ENCODE measurements around the gene SETD3. TPM values are rescaled to one million over a fixed set of nuclear protein-coding genes. Genes with fewer than 3 reads are reported as not detected.

The SETD3 gene
- total RNA-seq, 1 donor from 2014 or later = 46.0 TPM

DNA sequence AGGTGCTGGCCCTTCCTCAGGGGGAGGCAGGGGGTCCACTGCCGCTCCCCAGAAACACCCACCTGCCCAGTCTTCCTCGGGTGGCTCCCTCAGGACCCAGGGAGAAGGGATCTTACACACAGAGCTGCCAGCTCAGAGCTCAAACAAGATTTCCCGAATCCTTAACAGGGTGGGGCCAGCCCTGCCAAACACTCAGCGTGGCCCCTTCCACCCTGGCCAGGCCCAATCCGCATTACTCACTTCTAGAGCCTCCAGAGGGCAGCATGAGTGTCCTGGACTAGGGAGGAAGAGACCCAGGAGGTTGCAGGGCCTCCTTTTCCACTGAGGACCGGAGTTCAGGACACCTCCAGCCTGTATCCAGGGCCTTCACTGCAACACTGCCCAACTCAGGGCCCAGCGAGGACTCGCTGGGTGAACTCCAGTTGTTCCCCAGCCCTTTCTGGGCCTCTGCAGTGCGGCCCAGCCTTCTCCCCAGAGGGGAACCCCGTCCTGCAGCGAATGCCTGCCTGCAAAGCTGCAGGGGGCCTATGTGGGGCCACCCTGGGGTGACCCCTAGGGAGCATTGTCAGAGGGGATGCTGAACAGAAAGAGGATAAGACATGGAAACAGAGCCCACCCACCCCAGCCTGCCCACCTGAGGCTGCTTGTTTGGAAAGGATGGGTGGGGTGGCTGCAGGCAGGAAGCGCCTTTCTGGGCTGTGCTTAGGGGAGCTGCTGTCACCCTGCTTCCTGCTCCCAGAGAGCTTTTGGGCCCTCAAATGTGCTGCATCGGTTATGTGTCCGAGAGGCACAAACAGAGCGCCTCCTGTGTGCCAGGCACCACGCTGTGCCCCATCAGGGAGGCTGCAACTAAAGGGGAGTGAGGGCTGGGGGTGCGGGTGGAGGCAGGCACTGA lies 44.4 kb upstream of the SETD3 start:
- Mint-ChIP-seq H3K4me3 (ENCODE audit: low read depth) (no peak overlapping the region), H3K27ac (peak overlapping the region; percentile 45), H3K27me3 (no peaks in the 10 kb centered on the region), H3K36me3 (ENCODE audit: insufficient read depth) (no peaks in the 10 kb centered on the region), H3K9me3 (ENCODE audit: low read depth) (no peaks in the 10 kb centered on the region), H3K4me1 (ENCODE audit: low read depth) (peaks cover 37% of the 10 kb centered on the region)
- TF ChIP-seq, protein P1, sequence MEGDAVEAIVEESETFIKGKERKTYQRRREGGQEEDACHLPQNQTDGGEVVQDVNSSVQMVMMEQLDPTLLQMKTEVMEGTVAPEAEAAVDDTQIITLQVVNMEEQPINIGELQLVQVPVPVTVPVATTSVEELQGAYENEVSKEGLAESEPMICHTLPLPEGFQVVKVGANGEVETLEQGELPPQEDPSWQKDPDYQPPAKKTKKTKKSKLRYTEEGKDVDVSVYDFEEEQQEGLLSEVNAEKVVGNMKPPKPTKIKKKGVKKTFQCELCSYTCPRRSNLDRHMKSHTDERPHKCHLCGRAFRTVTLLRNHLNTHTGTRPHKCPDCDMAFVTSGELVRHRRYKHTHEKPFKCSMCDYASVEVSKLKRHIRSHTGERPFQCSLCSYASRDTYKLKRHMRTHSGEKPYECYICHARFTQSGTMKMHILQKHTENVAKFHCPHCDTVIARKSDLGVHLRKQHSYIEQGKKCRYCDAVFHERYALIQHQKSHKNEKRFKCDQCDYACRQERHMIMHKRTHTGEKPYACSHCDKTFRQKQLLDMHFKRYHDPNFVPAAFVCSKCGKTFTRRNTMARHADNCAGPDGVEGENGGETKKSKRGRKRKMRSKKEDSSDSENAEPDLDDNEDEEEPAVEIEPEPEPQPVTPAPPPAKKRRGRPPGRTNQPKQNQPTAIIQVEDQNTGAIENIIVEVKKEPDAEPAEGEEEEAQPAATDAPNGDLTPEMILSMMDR (IDR thresholded peaks at IDR 0.05; ENCODE audit: unreplicated experiment) = peak; percentile 21
- DNase-seq (ENCODE audit: low spot score, unreplicated experiment) = no peak

DNA sequence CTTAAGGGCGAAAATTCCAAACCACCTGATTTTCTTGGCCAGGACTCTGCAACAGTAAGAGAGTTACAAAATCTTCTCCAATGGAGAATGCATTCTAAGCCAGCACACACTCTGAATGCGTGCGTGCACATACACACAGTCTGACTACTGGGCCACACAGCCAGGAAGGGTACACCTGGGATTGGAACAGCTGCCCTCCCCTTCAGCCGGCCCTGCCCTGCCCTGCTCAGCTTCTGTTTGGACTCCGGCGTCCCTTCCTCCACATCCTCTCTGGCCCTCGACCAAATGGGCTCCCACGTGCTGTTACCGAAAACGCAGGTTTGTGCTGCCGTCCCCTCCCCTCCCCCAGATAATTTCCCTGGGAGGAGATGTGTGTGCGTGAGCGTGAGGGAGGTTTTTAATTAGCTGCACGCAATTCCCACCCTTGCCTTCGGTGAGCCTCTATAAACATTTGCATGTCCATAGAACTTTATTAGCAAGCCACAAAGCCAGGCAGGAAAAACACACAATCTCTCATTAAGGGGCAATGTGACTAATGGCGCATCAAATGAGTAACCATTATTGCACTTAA lies 43.5 kb upstream of the SETD3 start:
- H3K4me1 Mint-ChIP-seq (ENCODE audit: low read depth) = peaks cover 37% of the 10 kb centered on the region
- no peaks in the 10 kb centered on the region for H3K36me3 Mint-ChIP-seq (ENCODE audit: insufficient read depth)
- no peaks in the 10 kb centered on the region for H3K9me3 Mint-ChIP-seq (ENCODE audit: low read depth)
- peak overlapping the region; percentile 86 for H3K27ac Mint-ChIP-seq
- DNase-seq (ENCODE audit: low spot score, unreplicated experiment) = no peak
- no peaks in the 10 kb centered on the region for H3K27me3 Mint-ChIP-seq
- TF ChIP-seq, protein P1 (IDR thresholded peaks at IDR 0.05; ENCODE audit: unreplicated experiment) = no peak
- H3K4me3 Mint-ChIP-seq (ENCODE audit: low read depth) = no peak overlapping the region

DNA sequence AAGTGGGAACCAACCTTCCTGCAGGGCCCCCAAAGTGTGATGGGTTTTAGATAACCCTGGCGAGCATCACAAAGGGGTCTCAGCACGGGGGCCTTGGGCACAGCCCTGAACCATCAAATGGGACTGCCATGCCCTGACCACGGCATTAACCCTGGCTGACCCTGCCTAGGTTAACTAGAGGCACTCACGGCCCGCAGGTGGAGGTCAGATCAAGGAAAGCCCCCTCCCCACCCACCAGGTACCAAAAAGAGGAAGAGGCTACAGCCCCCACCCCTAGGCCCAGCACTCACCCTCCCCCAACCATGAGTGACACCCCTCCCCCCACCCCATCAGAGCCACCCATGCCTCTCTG lies 43.0 kb upstream of the SETD3 start:
- TF ChIP-seq, protein P1 (IDR thresholded peaks at IDR 0.05; ENCODE audit: unreplicated experiment) = no peak
- H3K27ac Mint-ChIP-seq = no peak overlapping the region
- H3K4me1 Mint-ChIP-seq (ENCODE audit: low read depth) = peaks cover 37% of the 10 kb centered on the region
- H3K36me3 Mint-ChIP-seq (ENCODE audit: insufficient read depth) = no peaks in the 10 kb centered on the region
- H3K27me3 Mint-ChIP-seq = no peaks in the 10 kb centered on the region
- DNase-seq (ENCODE audit: low spot score, unreplicated experiment) = no peak
- no peak overlapping the region for H3K4me3 Mint-ChIP-seq (ENCODE audit: low read depth)
- H3K9me3 Mint-ChIP-seq (ENCODE audit: low read depth) = no peaks in the 10 kb centered on the region

DNA sequence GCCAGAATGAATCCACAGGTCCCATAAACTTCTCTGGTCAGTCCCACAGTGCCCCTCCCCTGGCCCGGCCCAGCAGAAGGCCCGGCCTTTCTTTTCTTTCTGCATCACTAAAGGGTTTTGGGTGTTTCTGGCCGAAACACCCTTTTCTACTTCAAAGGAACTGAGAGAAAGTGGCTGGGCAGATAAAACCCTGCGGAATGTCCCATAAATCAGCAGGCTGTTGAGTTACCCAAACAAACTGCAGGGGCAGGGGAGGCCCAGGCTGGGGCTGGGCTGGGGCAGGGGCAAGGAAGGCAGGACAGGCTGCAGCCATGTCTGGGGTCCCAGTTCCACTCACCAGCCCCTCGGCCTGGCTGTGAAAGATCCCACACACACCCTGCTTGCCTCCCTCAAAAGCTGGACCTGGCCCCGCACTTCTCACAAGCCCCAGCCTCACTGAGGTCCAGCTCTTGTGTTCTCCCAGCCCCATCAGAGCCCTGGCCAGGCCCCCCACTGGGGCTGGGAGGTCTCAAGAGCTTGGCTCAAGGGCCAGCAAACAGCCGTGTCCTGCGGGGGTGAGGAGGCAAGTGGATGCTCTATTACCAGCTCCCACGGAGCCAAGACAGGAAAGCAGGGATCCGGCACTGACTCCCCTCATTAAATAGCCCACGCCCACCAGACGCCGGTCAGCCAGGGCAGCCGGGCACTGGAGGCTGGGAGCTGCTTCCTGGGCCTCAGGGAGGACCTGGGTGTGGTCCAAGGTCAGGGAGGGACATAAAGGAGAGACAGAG lies 42.5 kb upstream of the SETD3 start:
- Mint-ChIP-seq H3K4me1 (ENCODE audit: low read depth) (peaks cover 37% of the 10 kb centered on the region), H3K9me3 (ENCODE audit: low read depth) (no peaks in the 10 kb centered on the region), H3K27me3 (no peaks in the 10 kb centered on the region), H3K36me3 (ENCODE audit: insufficient read depth) (no peaks in the 10 kb centered on the region), H3K4me3 (ENCODE audit: low read depth) (peak overlapping the region; percentile 11), H3K27ac (peak overlapping the region; percentile 91)
- TF ChIP-seq, protein P1 (IDR thresholded peaks at IDR 0.05; ENCODE audit: unreplicated experiment) = no peak
- DNase-seq (ENCODE audit: low spot score, unreplicated experiment) = no peak

DNA sequence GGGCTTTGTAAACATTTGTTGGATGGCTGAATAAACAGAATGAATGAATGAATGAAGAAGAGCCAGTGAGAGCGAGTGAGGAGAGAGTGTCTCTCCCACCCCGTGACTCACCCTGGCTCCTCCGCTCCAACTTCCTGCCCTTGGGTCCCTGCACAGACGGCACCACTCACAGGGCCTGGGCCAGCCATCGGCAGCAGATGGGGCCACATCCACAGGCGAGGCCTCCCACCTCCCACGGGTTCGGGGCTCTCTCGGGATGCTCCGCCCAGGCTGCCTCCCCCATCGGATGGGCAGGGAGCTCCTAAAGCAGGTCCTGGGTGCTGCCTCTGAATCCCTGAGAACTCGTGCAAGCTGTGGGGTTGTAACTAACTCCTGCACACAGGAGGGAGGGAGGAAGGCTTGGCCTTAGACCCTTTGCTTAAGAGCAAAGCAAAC lies 41.8 kb upstream of the SETD3 start:
- no peaks in the 10 kb centered on the region for H3K27me3 Mint-ChIP-seq
- H3K36me3 Mint-ChIP-seq (ENCODE audit: insufficient read depth) = no peaks in the 10 kb centered on the region
- H3K4me3 Mint-ChIP-seq (ENCODE audit: low read depth) = peak overlapping the region; percentile 38
- TF ChIP-seq, protein P1 (IDR thresholded peaks at IDR 0.05; ENCODE audit: unreplicated experiment) = no peak
- H3K9me3 Mint-ChIP-seq (ENCODE audit: low read depth) = no peaks in the 10 kb centered on the region
- H3K4me1 Mint-ChIP-seq (ENCODE audit: low read depth) = peaks cover 37% of the 10 kb centered on the region
- peak overlapping the region; percentile 91 for H3K27ac Mint-ChIP-seq
- DNase-seq (ENCODE audit: low spot score, unreplicated experiment) = no peak
